Heart left ventricle (tissue), 16 donors: ENCODE data around the gene PNMA8A. TPM values are rescaled to one million over a fixed set of nuclear protein-coding genes. Genes with fewer than 3 reads are reported as not detected.

Source experiments
- ATAC-seq, 4 donors: fragments of 200-7000 bp; cut with Tn5 transposase; one replicate each; pipeline ENCODE4 v1.9.1; 2020 to 2022; ENCODE audit warnings: moderate library complexity in 4 of 4, mild to moderate bottlenecking in 3 of 4, moderate number of reproducible peaks in 1 of 4
- DNase-seq, 5 donors: peaks; one replicate each; pipeline ENCODE4 v3.0.0-alpha.2; 2020
- H3K27ac ChIP-seq, 12 donors: fragments of 200-600 bp; sonication (generic) in 4 of 12; one replicate each; pipeline versions ENCODE4 v1.5.0 to v1.8.0; 2016 to 2022; ENCODE audit warnings: mild to moderate bottlenecking in 2 of 12
- H3K27me3 ChIP-seq, 9 donors: fragments of 200-600 bp; sonication (generic) in 2 of 9; one replicate each; pipeline versions ENCODE4 v1.5.1 to v1.8.0; 2016 to 2022; ENCODE audit warnings: mild to moderate bottlenecking in 3 of 9
- H3K36me3 ChIP-seq, 9 donors: fragments of 200-600 bp; sonication (generic) in 2 of 9; one replicate each; pipeline versions ENCODE4 v1.5.0 to v1.8.0; 2018 to 2022; ENCODE audit warnings: mild to moderate bottlenecking in 2 of 9
- H3K4me1 ChIP-seq, 12 donors: fragments of 200-600 bp; sonication (generic) in 4 of 12; one replicate each; pipeline versions ENCODE4 v1.5.0 to v1.8.0; 2016 to 2022; ENCODE audit warnings: mild to moderate bottlenecking in 3 of 12
- H3K4me3 ChIP-seq, 12 donors: fragments of 200-600 bp; sonication (generic) in 4 of 12; one replicate each; pipeline versions ENCODE4 v1.5.0 to v1.8.0; 2017 to 2022; ENCODE audit warnings: mild to moderate bottlenecking in 9 of 12, moderate library complexity in 4 of 12
- H3K9me3 ChIP-seq, 12 donors: fragments of 200-600 bp; sonication (generic) in 4 of 12; one replicate each; pipeline versions ENCODE4 v1.5.0 to v1.8.0; 2016 to 2022; ENCODE audit warnings: mild to moderate bottlenecking in 1 of 12
- CTCF ChIP-seq, 12 donors: fragments of 200-600 bp; sonication (generic) in 4 of 12; IDR thresholded peaks; one replicate each; pipeline versions ENCODE4 v1.5.0 to v1.8.0; 2018 to 2022; ENCODE audit warnings: antibody characterized with exemption in 12 of 12, mild to moderate bottlenecking in 5 of 12
- POLR2A ChIP-seq, 2 donors: fragments of 450-650 bp; IDR thresholded peaks; one replicate each; pipeline ENCODE4 v1.6.1; 2017; ENCODE audit warnings: antibody characterized with exemption in 2 of 2, mild to moderate bottlenecking in 2 of 2, moderate library complexity in 2 of 2
- WGBS, 4 donors: extraction: QIAGEN DNeasy Blood & Tissue Kit in 2 of 4; methylation state at CpG; one replicate each; pipeline versions ENCODE4 v1.1.5 to v1.1.7; 2013 to 2018; 5-methylcytosine and 5-hydroxymethylcytosine counted together
- intact Hi-C, 10 donors: fragments of 100-400 bp; cut with DNase I; formaldehyde crosslinking; loops; one replicate each; pipeline versions ENCODE4 v1.11.1 to v1.14.2; 2022
- long read RNA-seq, 3 donors: library from polyadenylated mRNA; unstranded; transcript quantifications; one replicate each; pipeline ENCODE4 v2.0.0, GENCODE V29; 2020 to 2021
- polyA plus RNA-seq, 2 donors: library from polyadenylated mRNA; stranded (reverse); fragments of 200-250 nt; gene quantifications; one replicate each; pipeline ENCODE4 v1.2.3, GENCODE V29; 2013
- total RNA-seq, 9 donors: library from RNA; depleted of rRNA in 2 of 9; stranded (reverse); fragments of >200 nt in 2 of 9; fragmentation: NEBNext Ultra II Directional in 3 of 9; extraction: Animal tissue kit (Norgen Biotek cat#: 25700) in 3 of 9; gene quantifications; one replicate each; pipeline versions ENCODE4 v1.1.0 to v1.2.4, GENCODE V29; 2016 to 2023
- donor health status: ischemic (EF 13 %, LVEDD 7.1; RV severe dilation, severe dysfunction).
- donor health status: healthy with polysubstance abuse.
- donor health status: DM: no; HTN: yes; CAD: no.
- donor health status: DM: no; HTN: no; CAD: no.
- donor health status: ischemic (EF 25% LVEDD 6.9; RV normal size, moderate dysfunction).
- donor health status: ischemic (EF 25% LVEDD 5.7; RV mildly dilated, moderate dysfunction).
- donor health status: healthy.
- donor health status: DM: yes; HTN: yes; CAD: no.
- donor health status: ischemic (EF 35%, LVEDD 5.7; RV mildly dilated, moderate dysfunction).
- donor health status: nonischemic (EF 11% LVEDD 7.7; RV severe dilation, severe dysfunction).
- donor health status: DM: yes; HTN: yes; CAD: no.
- donor health status: PGD.
- donor health status: ischemic (EF 29% LVEDD 5.4; RV normal size, mild dysfunction).
- donor health status: nonischemic (EF 23%, LVEDD 6.1; RV moderate dilation, normal function).

PNMA8A gene
- 10 to 100 TPM in 3 of 9 donors, 1 to 10 TPM in 6; 2.1 to 12.1 (median 9.3) TPM for total RNA-seq
- 1 to 10 TPM; 3.2 to 6.0 TPM for polyA plus RNA-seq
- long read RNA-seq, donor 1, partial matches to known transcripts: 0 of 6 reads
- long read RNA-seq, donor 1, other reads (novel, unspliced or antisense): 6 of 6 reads
- long read RNA-seq, donor 2, transcript PNMA8A-201 (3 exons, 3,689 nt): major isoform, 7 of 16 reads
- long read RNA-seq, donor 2, partial matches to known transcripts: 5 of 16 reads
- long read RNA-seq, donor 2, other reads (novel, unspliced or antisense): 4 of 16 reads
- long read RNA-seq, donor 3, partial matches to known transcripts: 2 of 4 reads
- long read RNA-seq, donor 3, other reads (novel, unspliced or antisense): 2 of 4 reads

GRCh38 chr19:46471116-46471733 is at the start of gene PNMA8A:
Gene PNMA8A, minus strand, starts transcription at chr19:46471563. Its CDS starts 528 bp downstream, at chr19:46471035.
- Histone ChIP-seq H3K4me3 (peak within 1 kb of the TSS; percentile 14 to 57 (median 52)), H3K27me3 (peaks cover 0 to 36% (median 0%) of the 10 kb centered on the region in 9 donors), H3K36me3 (no peaks in the 10 kb centered on the region), H3K9me3 (no peaks in the 10 kb centered on the region), H3K27ac (peak within 1 kb of the TSS; percentile 45 to 80 (median 61)), H3K4me1 (peaks cover 0 to 22% (median 10%) of the 10 kb centered on the region in 12 donors)
- peak in 2 of 12 donors; percentile 13 to 16 for TF ChIP-seq CTCF (IDR thresholded peaks at IDR 0.05)
- TF ChIP-seq POLR2A (IDR thresholded peaks at IDR 0.05): no peak
- ATAC-seq (peak; percentile 66 to 92 (median 85)), DNase-seq (peak; percentile 74 to 90 (median 83))
- intact Hi-C loops: loop anchor here in 1 of 10 donors (2.0 kb wide), 1 partner anchor 44 kb away; no protein-coding TSS in a partner anchor
- WGBS, 4 donors: 1 to 3% (median 2%) methylated on average over 21 to 57 of the region's 57 CpGs

- DNase-seq (peak in 1 of 5 donors; percentile 5), ATAC-seq (no peak)
- 82 to 93% (median 91%) methylated on average over 5 to 6 of the region's 6 CpGs for WGBS, 4 donors
- peaks cover 0 to 4% (median 0%) of the 10 kb centered on the region in 12 donors for H3K9me3 ChIP-seq
- intact Hi-C loops: loop anchor here in 2 of 10 donors (10.0 kb wide), 1 partner anchor 144 kb away; the partner anchor contains the start of gene DACT3 (in 2 of the 2)
- TF ChIP-seq POLR2A (IDR thresholded peaks at IDR 0.05): no peak
- no peak for TF ChIP-seq CTCF (IDR thresholded peaks at IDR 0.05)
- H3K4me3 ChIP-seq: no peak overlapping the region
- no peaks in the 10 kb centered on the region for H3K36me3 ChIP-seq
- H3K27me3 ChIP-seq: no peaks in the 10 kb centered on the region
- no peak overlapping the region for H3K27ac ChIP-seq
- peaks cover 0 to 10% (median 0%) of the 10 kb centered on the region in 12 donors for H3K4me1 ChIP-seq
Observed at GRCh38 chr19:46520616-46521015, 49.3 kb upstream of the PNMA8A start.

GRCh38 chr19:46517471-46517870 is 46.1 kb upstream of the PNMA8A start:
- Histone ChIP-seq H3K27ac (no peak overlapping the region), H3K9me3 (no peaks in the 10 kb centered on the region), H3K4me1 (peaks cover 0 to 13% (median 0%) of the 10 kb centered on the region in 12 donors), H3K36me3 (no peaks in the 10 kb centered on the region), H3K4me3 (no peak overlapping the region), H3K27me3 (peaks cover 0 to 6% (median 0%) of the 10 kb centered on the region in 9 donors)
- 93 to 94% (median 94%) methylated on average over 6 of the region's 6 CpGs for WGBS, 4 donors
- peak in 1 of 5 donors; percentile 1 for DNase-seq
- no peak for TF ChIP-seq CTCF (IDR thresholded peaks at IDR 0.05)
- no peak for TF ChIP-seq POLR2A (IDR thresholded peaks at IDR 0.05)
- ATAC-seq: no peak
- intact Hi-C loops: loop anchor here in 2 of 10 donors (10.0 kb wide), 2 partner anchors 123 to 233 kb away; no protein-coding TSS in a partner anchor
